ENCODE data around the gene MTA2. TPM values are rescaled to one million over a fixed set of nuclear protein-coding genes. Genes with fewer than 3 reads are reported as not detected.

Gene MTA2
- total RNA-seq, 1 donor from 2014 or later = 33.1 TPM

DNA sequence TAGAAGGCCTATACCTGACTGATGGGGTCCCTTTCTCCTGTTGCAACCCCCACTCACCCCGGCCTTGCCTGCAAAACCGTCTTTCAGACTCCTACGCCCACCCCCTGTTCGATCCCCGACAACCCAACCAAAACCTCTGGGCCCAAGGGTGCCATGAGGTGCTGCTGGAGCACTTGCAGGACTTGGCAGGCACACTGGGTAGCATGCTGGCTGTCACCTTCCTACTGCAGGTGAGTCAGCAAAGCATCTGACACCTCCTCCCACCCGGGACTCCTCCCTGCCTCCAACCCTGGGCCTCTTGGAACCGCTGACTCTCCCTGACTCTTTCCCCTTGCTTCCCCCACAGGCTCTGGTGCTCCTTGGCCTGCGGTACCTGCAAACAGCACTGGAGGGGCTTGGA is 12.6 kb upstream of the MTA2 start:
- intact Hi-C loops (cut with micrococcal nuclease) = no loop called here
- ATAC-seq (no peak), DNase-seq (no peak)

- intact Hi-C loops (cut with micrococcal nuclease) = no loop called here
- DNase-seq (no peak), ATAC-seq (peak; percentile 2)
Measured at GRCh38 chr11:62613291-62613778, 11.7 kb upstream of the MTA2 start.

GRCh38 chr11:62612366-62613290 is 11.0 kb upstream of the MTA2 start, which contains the start of the genes EML3 and ROM1:
EML3 (minus strand) TSS chr11:62612775; CDS start chr11:62612457, 318 bp downstream.
ROM1 (plus strand) TSS chr11:62613257; CDS start chr11:62613282, 25 bp downstream.
- peak; percentile 95 for DNase-seq
- peak; percentile 90 for ATAC-seq
- intact Hi-C loops (cut with micrococcal nuclease) = no loop called here

- ATAC-seq = peak; percentile 4
- peak; percentile 55 for DNase-seq
- intact Hi-C loops (cut with micrococcal nuclease) = no loop called here
Measured at GRCh38 chr11:62611705-62612365, 10.2 kb upstream of the MTA2 start.

GRCh38 chr11:62610814-62611704 is 9.4 kb upstream of the MTA2 start:
- ATAC-seq (no peak), DNase-seq (no peak)
- intact Hi-C loops (cut with micrococcal nuclease) = no loop called here

DNA sequence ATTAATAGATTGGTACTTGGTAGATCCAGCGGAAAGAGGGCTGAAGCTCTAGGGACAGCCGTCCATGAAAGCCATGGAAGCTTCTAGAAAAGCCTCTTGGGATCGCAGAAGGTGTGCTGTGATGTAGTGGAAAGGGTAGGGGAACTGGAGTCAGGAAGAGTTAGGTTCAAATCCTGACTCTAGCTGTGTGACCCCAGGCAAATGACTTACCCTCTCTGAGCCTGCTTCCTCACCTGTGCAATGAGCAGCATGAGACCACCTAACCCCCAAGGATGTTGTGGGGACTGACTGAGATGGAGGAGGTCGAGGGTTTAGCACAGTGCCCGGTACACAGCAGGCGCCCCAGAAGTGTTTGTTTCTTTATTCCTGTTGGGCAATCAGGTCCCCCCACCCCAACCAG is 8.7 kb upstream of the MTA2 start:
- ATAC-seq (no peak), DNase-seq (no peak)
- intact Hi-C loops (cut with micrococcal nuclease) = no loop called here

DNA sequence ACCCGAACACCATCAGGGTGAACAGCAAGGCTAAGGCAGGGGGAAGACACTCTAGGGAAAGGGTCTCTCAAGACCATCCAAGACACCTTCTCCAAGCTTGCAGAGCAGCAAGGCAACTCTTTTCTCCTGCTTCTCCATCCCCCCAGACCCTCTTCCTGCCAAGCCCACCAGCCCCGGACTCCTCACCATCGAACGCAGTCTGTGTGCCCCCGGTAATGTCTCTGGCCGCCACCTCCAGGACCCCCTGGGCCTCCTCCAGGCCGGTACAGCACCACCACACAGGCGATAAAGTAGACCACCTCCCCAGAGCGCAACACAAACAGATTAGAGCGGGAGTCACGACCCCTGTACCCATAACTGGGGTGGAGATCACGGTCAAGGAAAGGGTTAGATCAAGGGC is 7.1 kb upstream of the MTA2 start:
- DNase-seq (peak; percentile 7), ATAC-seq (no peak)
- intact Hi-C loops (cut with micrococcal nuclease) = no loop called here

DNA sequence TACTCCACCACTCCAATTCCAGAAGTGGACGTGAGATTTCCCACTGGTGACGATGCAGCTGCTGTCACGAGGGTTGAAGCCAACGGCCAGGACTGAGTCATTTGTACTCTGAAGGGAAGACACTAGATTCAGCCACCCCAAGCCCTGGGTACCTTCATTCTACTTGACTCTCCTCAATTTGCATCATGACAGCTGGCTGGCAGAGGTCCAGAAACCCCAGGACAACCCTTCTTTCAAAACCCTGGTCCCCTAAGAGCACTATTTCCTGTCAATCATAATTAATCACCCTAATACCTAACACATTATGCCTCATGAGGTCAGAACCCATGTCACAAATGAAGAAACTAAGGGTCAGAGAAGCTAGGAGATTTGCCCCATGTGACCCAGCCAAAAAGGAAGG is 6.0 kb upstream of the MTA2 start:
- intact Hi-C loops (cut with micrococcal nuclease) = no loop called here
- ATAC-seq = no peak
- peak; percentile 20 for DNase-seq

GRCh38 chr11:62605902-62606301 is 4.2 kb upstream of the MTA2 start:
- DNase-seq (peak; percentile 21), ATAC-seq (no peak)
- intact Hi-C loops (cut with micrococcal nuclease) = no loop called here

DNA sequence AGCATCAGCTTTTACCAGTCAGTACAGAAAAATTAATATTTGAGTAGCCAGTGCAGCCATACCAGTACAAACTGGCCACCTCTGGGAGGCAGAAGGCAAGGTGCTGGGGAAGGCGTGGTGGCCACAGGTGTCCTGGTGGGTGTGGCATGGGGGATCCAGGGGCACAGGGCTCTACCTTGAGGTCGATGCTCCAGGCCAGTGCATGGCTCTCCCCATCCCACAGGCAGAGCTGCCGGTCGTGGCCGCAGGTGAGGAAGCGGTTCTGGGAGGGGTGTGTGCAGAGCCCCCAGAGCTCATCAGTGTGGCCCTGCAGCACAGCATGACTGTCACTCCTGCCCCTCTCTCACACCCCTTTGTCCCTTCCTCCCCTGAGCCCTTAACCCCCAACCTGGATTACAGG is 3.8 kb upstream of the MTA2 start:
- DNase-seq (peak; percentile 9), ATAC-seq (no peak)
- intact Hi-C loops (cut with micrococcal nuclease) = no loop called here

DNA sequence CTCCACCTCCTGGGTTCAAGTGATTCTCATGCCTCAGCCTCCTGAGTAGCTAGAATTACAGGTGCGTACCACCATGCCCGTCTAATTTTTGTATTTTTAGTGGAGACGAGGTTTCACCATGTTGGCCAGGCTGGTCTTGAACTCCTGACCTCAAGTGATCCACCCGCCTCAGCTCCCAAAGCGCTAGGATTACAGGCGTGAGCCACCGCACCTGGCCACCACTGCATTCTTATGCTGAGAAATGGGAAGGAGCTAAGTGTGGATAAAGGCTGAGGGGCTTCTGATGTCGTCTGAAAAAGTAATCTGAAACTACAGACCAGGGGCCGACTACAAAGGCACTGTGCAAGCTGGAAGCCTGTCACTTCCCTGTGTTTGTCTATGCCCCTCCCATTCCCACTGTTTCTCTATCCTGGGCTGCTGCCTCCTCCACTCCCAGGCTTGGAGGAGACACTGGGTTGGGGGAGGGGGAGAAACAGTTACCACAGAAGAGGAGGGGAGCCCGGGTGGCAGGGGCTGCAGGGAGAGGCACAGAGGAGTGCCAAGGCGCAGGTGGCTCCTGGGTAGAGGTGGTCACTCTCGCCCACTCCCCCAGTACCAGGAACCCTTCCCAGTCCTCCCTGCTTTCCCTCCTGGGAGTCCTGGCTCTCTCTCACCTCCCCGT is 2.9 kb upstream of the MTA2 start:
- ATAC-seq (no peak), DNase-seq (peak; percentile 25)
- intact Hi-C loops (cut with micrococcal nuclease) = no loop called here

DNA sequence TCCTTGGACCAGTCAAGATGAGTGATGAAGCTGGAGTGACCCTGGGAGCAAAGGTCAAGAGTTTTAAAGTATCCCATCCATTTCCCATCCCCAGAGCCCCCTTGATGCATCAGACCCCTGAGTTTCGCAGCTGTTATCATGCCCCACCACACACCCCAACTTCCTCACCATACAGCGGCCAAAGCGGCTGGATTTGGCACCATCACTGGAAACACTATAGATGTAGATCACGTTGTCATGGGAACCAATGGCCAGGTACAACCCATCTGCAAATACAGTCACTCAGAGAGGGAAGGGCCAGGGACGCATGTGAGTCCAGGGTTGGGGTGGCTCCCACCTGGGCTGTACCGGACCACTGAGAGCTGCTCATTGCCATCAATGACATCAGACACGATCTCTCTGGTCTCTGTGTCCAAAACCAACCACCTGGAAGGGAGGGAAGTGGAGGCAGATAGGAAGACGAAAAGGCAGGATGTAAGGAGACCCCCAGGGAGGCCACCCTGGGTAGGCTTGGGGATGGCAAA is 2.2 kb upstream of the MTA2 start:
- intact Hi-C loops (cut with micrococcal nuclease) = no loop called here
- no peak for ATAC-seq
- DNase-seq = peak; percentile 22

- intact Hi-C loops (cut with micrococcal nuclease) = no loop called here
- DNase-seq = no peak
- no peak for ATAC-seq
Measured at GRCh38 chr11:62603072-62603408, 1.4 kb upstream of the MTA2 start.

GRCh38 chr11:62602141-62603071 is 741 bp upstream of the MTA2 start:
- ATAC-seq (peak; percentile 66), DNase-seq (peak; percentile 77)
- intact Hi-C loops (cut with micrococcal nuclease) = no loop called here

DNA sequence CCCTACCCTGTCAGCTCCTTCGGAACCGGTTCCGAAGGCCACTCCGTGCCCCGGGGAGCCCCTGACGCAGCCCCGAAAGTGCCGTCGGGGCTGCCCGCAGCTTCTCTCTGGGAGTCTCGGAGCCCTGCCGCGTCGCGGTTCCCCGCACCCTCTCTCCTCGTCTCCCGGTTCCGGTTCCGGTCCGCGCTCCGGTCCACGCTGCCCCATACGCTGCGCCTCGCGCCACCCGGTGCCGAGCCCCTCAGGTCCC is 618 bp downstream of the MTA2 start:
- ATAC-seq (peak; percentile 40), DNase-seq (peak; percentile 75)
- intact Hi-C loops (cut with micrococcal nuclease) = no loop called here

DNA sequence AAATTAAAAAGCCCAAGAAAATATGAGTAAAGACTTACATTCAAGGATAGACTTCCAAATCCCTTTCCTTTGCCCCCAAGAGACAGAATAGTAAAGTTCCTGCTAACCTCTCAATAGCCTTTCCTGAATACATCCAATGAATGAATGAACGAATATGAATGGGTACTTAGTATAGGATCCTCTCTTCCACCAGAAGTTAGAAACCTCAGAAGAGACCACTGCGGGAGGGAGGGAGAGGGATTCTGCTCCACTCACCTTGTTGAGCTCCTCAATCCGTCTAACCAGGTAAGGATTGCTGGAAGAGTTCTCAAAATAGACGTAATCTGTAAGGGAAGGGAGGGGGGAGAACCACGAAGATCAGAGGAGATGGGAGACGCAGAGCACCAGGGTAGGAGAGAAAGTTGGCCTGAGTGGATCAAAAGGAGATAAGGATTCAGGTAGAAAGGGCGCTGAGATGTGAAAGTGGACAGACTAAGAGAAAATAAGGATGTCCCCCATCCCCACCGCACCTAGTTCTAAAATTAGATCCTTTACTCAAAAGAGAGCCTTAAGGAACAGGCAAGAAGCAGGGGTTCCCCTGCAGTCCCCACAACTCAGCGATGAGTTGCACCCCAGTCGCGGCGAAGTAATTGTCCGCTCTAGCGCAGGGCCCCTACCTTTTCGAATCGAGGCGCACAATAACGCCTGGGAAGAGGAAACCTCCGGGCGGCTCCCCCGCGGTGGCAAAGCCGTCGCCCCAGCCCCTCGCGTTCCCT is 1.1 kb downstream of the MTA2 start:
- intact Hi-C loops (cut with micrococcal nuclease) = no loop called here
- DNase-seq (no peak), ATAC-seq (no peak)

DNA sequence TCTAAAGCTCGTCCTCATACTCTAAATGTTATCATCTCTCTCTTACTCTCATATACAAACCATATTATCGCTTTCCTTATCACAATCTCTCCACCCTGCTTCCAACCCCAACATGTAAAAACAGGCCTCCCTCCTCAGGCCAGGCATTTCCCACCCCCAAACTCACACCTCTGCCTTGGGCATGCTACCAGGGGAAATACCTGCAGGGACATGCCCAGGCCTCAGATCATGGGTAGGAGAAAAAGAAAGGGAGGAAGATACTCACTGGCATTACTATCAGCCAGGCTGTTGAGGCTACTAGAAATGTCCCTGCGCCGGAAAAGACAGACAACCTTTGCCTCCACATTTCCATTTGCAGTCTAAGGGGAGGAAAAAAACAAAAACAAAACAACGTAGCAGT is 1.8 kb downstream of the MTA2 start:
- peak; percentile 2 for DNase-seq
- ATAC-seq = no peak
- intact Hi-C loops (cut with micrococcal nuclease) = no loop called here

Measured in left ventricle myocardium superior (tissue), 1 donor.